Testis (tissue), 3 donors: ENCODE measurements around the gene FBXW5. TPM values are rescaled to one million over a fixed set of nuclear protein-coding genes. Genes with fewer than 3 reads are reported as not detected.

ENCODE experiments used
- DNase-seq: peaks from one replicate; pipeline ENCODE4 v3.0.0-alpha.2; 2019
- H3K27ac ChIP-seq, 2 donors: fragments of 200-600 bp; sonication (generic); one replicate each; pipeline ENCODE4 v1.5.1; 2019
- H3K27me3 ChIP-seq: fragments of 200-600 bp; sonication (generic); one replicate; pipeline ENCODE4 v1.5.1; 2019
- H3K36me3 ChIP-seq: fragments of 200-600 bp; sonication (generic); one replicate; pipeline ENCODE4 v1.5.1; 2017; ENCODE audit warnings: low read depth; ENCODE audit errors: missing control alignments
- H3K4me1 ChIP-seq: fragments of 200-600 bp; sonication (generic); one replicate; pipeline ENCODE4 v1.5.1; 2019
- H3K4me3 ChIP-seq, 2 donors: fragments of 200-600 bp; sonication (generic); one replicate each; pipeline ENCODE4 v1.5.1; 2017 to 2019
- H3K9me3 ChIP-seq: fragments of 200-600 bp; sonication (generic); one replicate; pipeline ENCODE4 v1.5.1; 2017
- CTCF ChIP-seq, 3 experiments: fragments of 450-650 bp in 2 of 3; fragments of 200-600 bp in 1 of 3; sonication (generic) in 1 of 3; IDR thresholded peaks; one replicate each; pipeline ENCODE4 v1.5.1; 2016 to 2019; ENCODE audit warnings: antibody characterized with exemption in 3 of 3, mild to moderate bottlenecking in 2 of 3, moderate library complexity in 1 of 3
- POLR2A ChIP-seq: fragments of 450-650 bp; IDR thresholded peaks from one replicate; pipeline ENCODE4 v1.6.1; 2017; ENCODE audit warnings: antibody characterized with exemption, mild to moderate bottlenecking, moderate library complexity
- WGBS, 2 donors: methylation state at CpG; one replicate each; pipeline ENCODE4 v1.1.5; 2018; 5-methylcytosine and 5-hydroxymethylcytosine counted together
- intact Hi-C: fragments of 100-400 bp; cut with DNase I; formaldehyde crosslinking; loops from one replicate; pipeline ENCODE4 v1.15.1; 2023; ENCODE audit warnings: low total_unique reads
- polyA plus RNA-seq: library from polyadenylated mRNA; stranded (reverse); fragments of 350-450 nt; fragmentation: Illumina TruSeq; extraction: RNeasy Lipid Tissue Mini Kit (QIAGEN cat#74804); gene quantifications from one replicate; pipeline ENCODE4 v1.2.3, GENCODE V29; 2014; ENCODE audit warnings: low read depth, low replicate concordance; ENCODE audit not compliant: insufficient read depth
- total RNA-seq, 2 donors: library from RNA; depleted of rRNA; stranded (reverse); fragments of >200 nt; gene quantifications; one replicate each; pipeline ENCODE4 v1.2.3, GENCODE V29; 2016

The FBXW5 gene
- total and polyA plus RNA-seq, 3 donors from 2014 or later: 452 to 749 (median 509) TPM

GRCh38 chr9:136956604-136957003 is 12.1 kb upstream of the FBXW5 start:
- TF ChIP-seq CTCF (IDR thresholded peaks at IDR 0.05): no peak
- TF ChIP-seq POLR2A: no peak
- 96 to 100% methylated on average over 4 of the region's 4 CpGs for WGBS, 2 donors
- Histone ChIP-seq H3K4me3 (no peak overlapping the region), H3K36me3 (no peaks in the 10 kb centered on the region), H3K9me3 (no peaks in the 10 kb centered on the region), H3K4me1 (peaks cover 38% of the 10 kb centered on the region), H3K27ac (no peak overlapping the region), H3K27me3 (no peaks in the 10 kb centered on the region)
- intact Hi-C loops: no loop called here
- DNase-seq: no peak

GRCh38 chr9:136955943-136956335 is 11.4 kb upstream of the FBXW5 start:
- TF ChIP-seq POLR2A (no peak), CTCF (IDR thresholded peaks at IDR 0.05) (no peak)
- H3K27ac ChIP-seq: no peak overlapping the region
- peaks cover 37% of the 10 kb centered on the region for H3K4me1 ChIP-seq
- whole genome bisulfite sequencing, 2 donors: 94 to 100% methylated on average over 3 to 9 of the region's 9 CpGs
- intact Hi-C loops: no loop called here
- no peak overlapping the region for H3K4me3 ChIP-seq
- no peak for DNase-seq
- no peaks in the 10 kb centered on the region for H3K9me3 ChIP-seq
- H3K27me3 ChIP-seq: no peaks in the 10 kb centered on the region
- H3K36me3 ChIP-seq: no peaks in the 10 kb centered on the region

GRCh38 chr9:136955202-136955942 is 10.8 kb upstream of the FBXW5 start:
- H3K27me3 ChIP-seq: no peaks in the 10 kb centered on the region
- H3K27ac ChIP-seq: no peak overlapping the region
- no peak for DNase-seq
- H3K36me3 ChIP-seq: no peaks in the 10 kb centered on the region
- no peak overlapping the region for H3K4me3 ChIP-seq
- intact Hi-C loops: no loop called here
- 74 to 88% methylated on average over 9 to 14 of the region's 14 CpGs for WGBS, 2 donors
- no peak for TF ChIP-seq POLR2A
- no peak for TF ChIP-seq CTCF (IDR thresholded peaks at IDR 0.05)
- no peaks in the 10 kb centered on the region for H3K9me3 ChIP-seq
- peaks cover 42% of the 10 kb centered on the region for H3K4me1 ChIP-seq

GRCh38 chr9:136954270-136955083 is 9.9 kb upstream of the FBXW5 start:
- H3K4me1 ChIP-seq: peaks cover 40% of the 10 kb centered on the region
- intact Hi-C loops: no loop called here
- H3K9me3 ChIP-seq: no peaks in the 10 kb centered on the region
- no peaks in the 10 kb centered on the region for H3K36me3 ChIP-seq
- DNase-seq: no peak
- no peaks in the 10 kb centered on the region for H3K27me3 ChIP-seq
- 91% methylated on average over 19 to 25 of the region's 25 CpGs for WGBS, 2 donors
- peak overlapping the region in 1 of 2 donors; percentile 24 for H3K27ac ChIP-seq
- no peak overlapping the region for H3K4me3 ChIP-seq
- no peak for TF ChIP-seq CTCF (IDR thresholded peaks at IDR 0.05)
- TF ChIP-seq POLR2A: no peak
